ENCODE results near the gene ATRIP.
A peak's percentile ranks its signal among the peaks of the same experiment; 100 is the strongest.

Gene ATRIP

GRCh38 chr3:48423883-48424695 lies 22.4 kb upstream of the ATRIP start:
- DNase-seq (ENCODE audit: low spot score) = no peak

- DNase-seq (ENCODE audit: low spot score) = no peak
Observed at GRCh38 chr3:48425281-48425812, 21.2 kb upstream of the ATRIP start.

- no peak for DNase-seq (ENCODE audit: low spot score)
Observed at GRCh38 chr3:48426401-48426909, 20.1 kb upstream of the ATRIP start.

- no peak for DNase-seq (ENCODE audit: low spot score)
Observed at GRCh38 chr3:48426944-48427629, 19.4 kb upstream of the ATRIP start.

- no peak for DNase-seq (ENCODE audit: low spot score)
Observed at GRCh38 chr3:48427630-48427962, 18.9 kb upstream of the ATRIP start.

GRCh38 chr3:48428088-48428571 lies 18.4 kb upstream of the ATRIP start:
- DNase-seq (ENCODE audit: low spot score) = no peak

- no peak for DNase-seq (ENCODE audit: low spot score)
Observed at GRCh38 chr3:48428572-48429316, 17.8 kb upstream of the ATRIP start.

GRCh38 chr3:48429317-48429959 lies 17.1 kb upstream of the ATRIP start:
- DNase-seq (ENCODE audit: low spot score) = peak; percentile 28

- DNase-seq (ENCODE audit: low spot score) = no peak
Observed at GRCh38 chr3:48429960-48430707, 16.4 kb upstream of the ATRIP start, which contains the start of gene PLXNB1. TSS of gene PLXNB1 (minus strand) at chr3:48430086. CDS start at chr3:48424611, 5,475 bp downstream.

- no peak for DNase-seq (ENCODE audit: low spot score)
Observed at GRCh38 chr3:48430708-48431101, 15.8 kb upstream of the ATRIP start.

GRCh38 chr3:48431224-48432029 lies 15.1 kb upstream of the ATRIP start:
- DNase-seq (ENCODE audit: low spot score) = no peak

GRCh38 chr3:48432411-48433371 lies 13.8 kb upstream of the ATRIP start:
- DNase-seq (ENCODE audit: low spot score) = no peak

GRCh38 chr3:48433472-48434118 lies 12.9 kb upstream of the ATRIP start:
- no peak for DNase-seq (ENCODE audit: low spot score)

GRCh38 chr3:48434591-48435222 lies 11.8 kb upstream of the ATRIP start:
- DNase-seq (ENCODE audit: low spot score) = no peak

- no peak for DNase-seq (ENCODE audit: low spot score)
Observed at GRCh38 chr3:48435223-48435595, 11.3 kb upstream of the ATRIP start.

- DNase-seq (ENCODE audit: low spot score) = peak; percentile 80
Observed at GRCh38 chr3:48435774-48436476, 10.6 kb upstream of the ATRIP start.

GRCh38 chr3:48436477-48436787 lies 10.1 kb upstream of the ATRIP start:
- no peak for DNase-seq (ENCODE audit: low spot score)

Data from kidney capillary endothelial cell (primary cell).